Measurements from ENCODE around the gene ASCL4.

Gene ASCL4

GRCh38 chr12:107779077-107779831 lies 4.8 kb downstream of the ASCL4 start:
- DNase-seq (ENCODE audit: low spot score): no peak
- TF ChIP-seq, protein P1, sequence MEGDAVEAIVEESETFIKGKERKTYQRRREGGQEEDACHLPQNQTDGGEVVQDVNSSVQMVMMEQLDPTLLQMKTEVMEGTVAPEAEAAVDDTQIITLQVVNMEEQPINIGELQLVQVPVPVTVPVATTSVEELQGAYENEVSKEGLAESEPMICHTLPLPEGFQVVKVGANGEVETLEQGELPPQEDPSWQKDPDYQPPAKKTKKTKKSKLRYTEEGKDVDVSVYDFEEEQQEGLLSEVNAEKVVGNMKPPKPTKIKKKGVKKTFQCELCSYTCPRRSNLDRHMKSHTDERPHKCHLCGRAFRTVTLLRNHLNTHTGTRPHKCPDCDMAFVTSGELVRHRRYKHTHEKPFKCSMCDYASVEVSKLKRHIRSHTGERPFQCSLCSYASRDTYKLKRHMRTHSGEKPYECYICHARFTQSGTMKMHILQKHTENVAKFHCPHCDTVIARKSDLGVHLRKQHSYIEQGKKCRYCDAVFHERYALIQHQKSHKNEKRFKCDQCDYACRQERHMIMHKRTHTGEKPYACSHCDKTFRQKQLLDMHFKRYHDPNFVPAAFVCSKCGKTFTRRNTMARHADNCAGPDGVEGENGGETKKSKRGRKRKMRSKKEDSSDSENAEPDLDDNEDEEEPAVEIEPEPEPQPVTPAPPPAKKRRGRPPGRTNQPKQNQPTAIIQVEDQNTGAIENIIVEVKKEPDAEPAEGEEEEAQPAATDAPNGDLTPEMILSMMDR (IDR thresholded peaks at IDR 0.05): no peak
- no peak overlapping the region for H3K4me3 ChIP-seq
- peak overlapping the region in 1 of 2 donors; percentile 48 for H3K27ac ChIP-seq

- Histone ChIP-seq H3K27ac (peak overlapping the region in 1 of 2 donors; percentile 11), H3K4me3 (no peak overlapping the region)
- DNase-seq (ENCODE audit: low spot score): no peak
- TF ChIP-seq, protein P1 (IDR thresholded peaks at IDR 0.05): no peak
Measured at GRCh38 chr12:107780298-107780697, 5.8 kb downstream of the ASCL4 start.

GRCh38 chr12:107782067-107782466 lies 7.6 kb downstream of the ASCL4 start:
- Histone ChIP-seq H3K27ac (no peak overlapping the region), H3K4me3 (no peak overlapping the region)
- no peak for DNase-seq (ENCODE audit: low spot score)
- TF ChIP-seq, protein P1 (IDR thresholded peaks at IDR 0.05): no peak

DNA sequence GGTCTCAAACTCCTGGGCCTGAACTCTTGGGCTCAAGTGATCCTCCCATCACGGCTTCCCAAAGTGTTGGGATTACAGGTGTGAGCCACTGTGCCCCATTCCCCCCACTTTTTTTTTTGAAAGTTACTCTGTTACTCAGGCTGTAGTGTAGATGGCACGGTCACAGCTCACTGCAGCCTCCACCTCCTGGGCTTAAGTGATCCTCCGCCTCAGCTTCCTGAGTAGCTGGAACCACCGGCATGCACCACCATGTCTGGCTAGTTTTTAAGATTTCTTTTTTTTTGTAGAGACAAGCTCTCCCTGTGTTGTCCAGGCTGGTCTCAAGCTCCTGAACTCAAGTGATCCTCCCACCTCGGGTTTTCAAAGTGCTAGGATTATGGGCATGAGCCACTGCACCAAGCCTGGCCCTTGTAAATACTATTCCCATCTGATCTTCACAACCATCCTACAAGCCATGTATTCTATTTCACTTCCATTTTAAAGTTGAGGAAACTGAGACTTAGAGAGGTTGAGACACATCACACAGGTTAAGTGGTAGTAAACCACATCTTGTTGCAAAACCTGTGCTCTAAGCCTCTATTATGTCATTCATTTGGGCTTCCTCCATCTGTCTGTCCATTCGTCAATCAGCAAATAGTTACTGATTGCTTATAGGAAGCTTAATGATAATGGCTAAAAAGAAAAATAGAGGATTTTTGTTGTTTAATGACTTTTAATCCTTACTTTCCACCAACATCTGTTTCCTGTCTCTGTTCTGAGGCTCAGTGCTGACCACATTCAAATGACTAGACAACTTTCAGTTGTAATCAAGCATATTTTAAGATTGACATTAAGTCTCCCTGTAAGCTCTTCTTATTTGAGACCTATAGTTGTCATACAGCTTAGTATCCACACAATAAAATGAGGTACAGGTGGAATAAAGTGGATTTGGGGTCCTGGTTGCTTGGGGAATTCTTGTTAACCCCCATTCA lies 9.2 kb downstream of the ASCL4 start:
- DNase-seq (ENCODE audit: low spot score): no peak
- H3K27ac ChIP-seq: no peak overlapping the region
- TF ChIP-seq, protein P1 (IDR thresholded peaks at IDR 0.05): no peak
- no peak overlapping the region for H3K4me3 ChIP-seq

DNA sequence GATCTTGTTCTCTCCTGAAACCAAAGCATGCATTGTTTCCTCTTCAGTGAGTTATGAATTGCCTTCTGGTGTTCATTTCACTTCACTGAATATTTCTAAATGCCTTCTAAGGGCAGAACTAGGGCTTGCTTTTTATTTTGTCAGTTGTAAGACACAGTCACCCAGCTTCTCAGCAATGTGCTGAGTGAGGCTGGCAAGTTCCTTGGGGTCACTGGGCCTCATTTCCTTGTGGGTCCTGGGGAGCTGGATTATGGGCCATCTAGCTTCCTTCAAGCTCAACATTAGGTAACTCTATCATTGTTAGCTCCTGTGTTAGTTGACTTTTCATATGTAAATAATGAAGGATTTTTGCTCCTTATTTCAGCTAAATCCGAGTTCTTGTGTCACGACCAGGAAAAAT lies 13.8 kb downstream of the ASCL4 start:
- TF ChIP-seq, protein P1 (IDR thresholded peaks at IDR 0.05): no peak
- no peak for DNase-seq (ENCODE audit: low spot score)
- no peak overlapping the region for H3K4me3 ChIP-seq
- H3K27ac ChIP-seq: no peak overlapping the region

- Histone ChIP-seq H3K4me3 (no peak overlapping the region), H3K27ac (no peak overlapping the region)
- TF ChIP-seq, protein P1 (IDR thresholded peaks at IDR 0.05): no peak
- DNase-seq (ENCODE audit: low spot score): peak; percentile 31
Measured at GRCh38 chr12:107788690-107789458, 14.4 kb downstream of the ASCL4 start.
